HepG2 (cell line): ENCODE results near the gene NEDD8. TPM values are rescaled to one million over a fixed set of nuclear protein-coding genes. Genes with fewer than 3 reads are reported as not detected.

Source experiments
- CENPT ChIP-seq: sonication (generic); formaldehyde crosslinking; IDR thresholded peaks from 2 replicates; pipeline ENCODE4 v1.8.0; 2022; ENCODE audit warnings: low read depth, mild to moderate bottlenecking, moderate library complexity, missing genetic modification reagents
- DMTF1 ChIP-seq: sonication (generic); formaldehyde crosslinking; IDR thresholded peaks from 2 replicates; pipeline ENCODE4 v1.4.0; 2020; ENCODE audit warnings: mild to moderate bottlenecking, missing genetic modification reagents
- GRHL1 ChIP-seq: sonication (generic); formaldehyde crosslinking; conservative IDR thresholded peaks from 2 replicates; pipeline ENCODE4 v1.8.0; 2022; ENCODE audit warnings: missing genetic modification reagents
- GTF3A ChIP-seq: sonication (generic); formaldehyde crosslinking; conservative IDR thresholded peaks from 2 replicates; pipeline ENCODE4 v1.4.0; 2020; ENCODE audit warnings: mild to moderate bottlenecking, missing genetic modification reagents
- MEIS1 ChIP-seq: sonication (generic); formaldehyde crosslinking; IDR thresholded peaks from 2 replicates; pipeline ENCODE4 v1.9.0; 2021; ENCODE audit warnings: mild to moderate bottlenecking, missing genetic modification reagents, moderate library complexity, borderline replicate concordance
- PAWR ChIP-seq: sonication (generic); formaldehyde crosslinking; IDR thresholded peaks from 2 replicates; pipeline ENCODE4 v1.4.0; 2020; ENCODE audit warnings: missing genetic modification reagents, mild to moderate bottlenecking, borderline replicate concordance
- POLR2AphosphoS2 ChIP-seq: IDR thresholded peaks from 2 replicates; pipeline ENCODE4 v1.6.1; 2011; ENCODE audit warnings: low read depth, low read length, improper control_type of control experiment
- SIX4 ChIP-seq: sonication (generic); formaldehyde crosslinking; IDR thresholded peaks from 2 replicates; pipeline ENCODE4 v1.4.0; 2020; ENCODE audit warnings: missing genetic modification reagents
- SP4 ChIP-seq: sonication (generic); formaldehyde crosslinking; IDR thresholded peaks from 2 replicates; pipeline ENCODE4 v1.8.1; 2023; ENCODE audit warnings: mild to moderate bottlenecking, missing genetic modification reagents
- SUZ12 ChIP-seq: fragments of 150-350 bp; IDR thresholded peaks from 2 replicates; pipeline ENCODE4 v1.6.1; 2014; ENCODE audit warnings: low read depth, low read length
- TOPORS ChIP-seq: sonication (generic); formaldehyde crosslinking; IDR thresholded peaks from 2 replicates; pipeline ENCODE4 v1.8.0; 2023; ENCODE audit warnings: mild to moderate bottlenecking, missing genetic modification reagents
- USF2 ChIP-seq, 2 experiments: sonication (generic) in 1 of 2; formaldehyde crosslinking in 1 of 2; IDR thresholded peaks; 2 replicates each; pipeline versions ENCODE4 v1.5.1 to v1.6.1; 2011 to 2020; ENCODE audit warnings: borderline replicate concordance in 1 of 2, low read depth in 1 of 2, low read length in 1 of 2, mild to moderate bottlenecking in 1 of 2, missing genetic modification reagents in 1 of 2, moderate library complexity in 1 of 2
- ZBTB10 ChIP-seq: sonication (generic); formaldehyde crosslinking; IDR thresholded peaks from 2 replicates; pipeline ENCODE4 v1.4.0; 2020; ENCODE audit warnings: missing genetic modification reagents, borderline replicate concordance
- ZNF260 ChIP-seq: sonication (generic); formaldehyde crosslinking; IDR thresholded peaks from 2 replicates; pipeline ENCODE4 v1.4.0; 2020; ENCODE audit warnings: missing genetic modification reagents, low read depth, mild to moderate bottlenecking, borderline replicate concordance
- ZNF501 ChIP-seq: sonication (generic); formaldehyde crosslinking; IDR thresholded peaks from 2 replicates; pipeline ENCODE4 v1.5.1; 2020; ENCODE audit warnings: mild to moderate bottlenecking, moderate library complexity, missing genetic modification reagents
- ZNF530 ChIP-seq: sonication (generic); formaldehyde crosslinking; IDR thresholded peaks from 2 replicates; pipeline ENCODE4 v1.5.0; 2020; ENCODE audit warnings: low read depth, mild to moderate bottlenecking, missing genetic modification reagents
- ZNF704 ChIP-seq: sonication (generic); formaldehyde crosslinking; IDR thresholded peaks from 2 replicates; pipeline ENCODE4 v1.8.1; 2023; ENCODE audit warnings: mild to moderate bottlenecking, inconsistent platforms, moderate library complexity, missing genetic modification reagents, borderline replicate concordance
- polyA plus RNA-seq, 8 experiments: library from polyadenylated mRNA; depleted of rRNA in 3 of 8; stranded (reverse) in 7 of 8; unstranded in 1 of 8; fragments of >200 nt; fragmentation: Illumina TruSeq in 4 of 8; extraction: Trizol in 4 of 8; gene quantifications; 2 replicates each; pipeline versions ENCODE4 v1.2.1 to v1.2.3, GENCODE V29; 2011 to 2016; ENCODE audit warnings: low read depth in 4 of 8, missing spikeins in 1 of 8, mixed read lengths in 1 of 8; ENCODE audit not compliant: insufficient read depth in 1 of 8
- total RNA-seq, 5 experiments: library from RNA; depleted of rRNA; stranded (reverse); fragments of >200 nt; fragmentation: Illumina TruSeq; extraction: Trizol; gene quantifications; 2 replicates each; pipeline ENCODE4 v1.2.3, GENCODE V29; 2016; ENCODE audit warnings: low read depth in 1 of 5

Gene NEDD8
- total and polyA plus RNA-seq, 2 of the 13 experiments (the other 11 are each of a cell fraction or from before 2014, with no cell fraction given), result 535 to 713 TPM

GRCh38 chr14:24188251-24189058, 43.7 kb downstream of the NEDD8 start, which contains the start of gene IPO4 (continued):
- TF ChIP-seq USF2 (IDR thresholded peaks at IDR 0.05; ENCODE audit: low read depth, low read length) (peak; percentile 89), USF2 (CRISPR knock-in tag; IDR thresholded peaks at IDR 0.05; ENCODE audit: borderline replicate concordance) (peak; percentile 94), MEIS1 (CRISPR knock-in tag) (peak; percentile 94; the same call in 1 of the 2 replicates), SP4 (peak; percentile 94), DMTF1 (CRISPR knock-in tag) (no peak), PAWR (CRISPR knock-in tag) (no peak), CENPT (CRISPR knock-in tag) (peak; percentile 95), SUZ12 (0 out of 2 replicates have a peak, but pooled peaks have one; percentile 4), ZNF704 (peak; percentile 99), TOPORS (CRISPR knock-in tag) (peak; percentile 99), ZNF260 (CRISPR knock-in tag) (no peak), POLR2AphosphoS2 (peak; percentile 78), ZNF501 (CRISPR knock-in tag) (peak; percentile 100), GRHL1 (no peak), SIX4 (CRISPR knock-in tag) (peak; percentile 90), ZNF530 (no peak), GTF3A (0 out of 2 replicates have a peak, but pooled peaks have one; percentile 77), ZBTB10 (peak; percentile 71; the same call in 1 of the 2 replicates)
